ENCODE data around the gene SATB2.

- TF ChIP-seq CTCF (IDR thresholded peaks at IDR 0.05; ENCODE audit: low read length) = no peak
- no peak for TF ChIP-seq EZH2 (IDR thresholded peaks at IDR 0.05; ENCODE audit: borderline replicate concordance, low read length)
These were observed 198.1 kb downstream of the SATB2 start for GRCh38 chr2:199259671-199260070.

Measured in OCI-LY1 (cell line).